AG04450 (cell line): Measurements from ENCODE around the gene KRTAP5-3. TPM values are rescaled to one million over a fixed set of nuclear protein-coding genes. Genes with fewer than 3 reads are reported as not detected.
A peak's percentile ranks its signal among the peaks of the same experiment; 100 is the strongest.

Experiments
- CTCF ChIA-PET: fragments of 300-600, 350-600 bp; formaldehyde crosslinking; extraction: SDS; loops from one replicate; lab custom pipeline; 2022; ENCODE audit warnings: antibody characterized with exemption, inconsistent platforms; lab: Charles Lee
- POLR2A ChIA-PET: fragments of 350-600 bp; formaldehyde crosslinking; extraction: SDS; loops from one replicate; lab custom pipeline; 2021; ENCODE audit warnings: antibody characterized with exemption, inconsistent platforms; lab: Yijun Ruan, JAX
- DNase-seq: peaks from one replicate; pipeline ENCODE4 v3.0.0-alpha.2; 2011; ENCODE audit warnings: low read depth, low spot score
- H3K27ac ChIP-seq: one replicate; pipeline ENCODE4 v1.5.1; 2012; ENCODE audit warnings: low read depth, low read length, control low read depth
- H3K27me3 ChIP-seq: one replicate; pipeline ENCODE4 v1.6.0; 2012; ENCODE audit warnings: low read length; ENCODE audit not compliant: control insufficient read depth, insufficient read depth
- H3K4me3 ChIP-seq: 2 replicates; pipeline ENCODE4 v1.5.1; 2011; ENCODE audit warnings: mild to moderate bottlenecking, low read depth, low read length, control low read depth
- H3K9me3 ChIP-seq: 2 replicates; pipeline ENCODE4 v1.5.1; 2012; ENCODE audit warnings: low read length; ENCODE audit not compliant: control insufficient read depth, insufficient read depth
- polyA plus RNA-seq: library from polyadenylated mRNA; depleted of rRNA; stranded (reverse); fragments of >200 nt; gene quantifications from 2 replicates; pipeline ENCODE4 v1.2.3, GENCODE V29; 2011
- TF ChIP-seq, protein P1 (sequence below): IDR thresholded peaks from 2 replicates; pipeline ENCODE4 v1.5.1; 2011; ENCODE audit warnings: low read depth, low read length, control low read depth, inconsistent platforms

KRTAP5-3 gene
- polyA plus RNA-seq, 1 experiment = not detected

DNA sequence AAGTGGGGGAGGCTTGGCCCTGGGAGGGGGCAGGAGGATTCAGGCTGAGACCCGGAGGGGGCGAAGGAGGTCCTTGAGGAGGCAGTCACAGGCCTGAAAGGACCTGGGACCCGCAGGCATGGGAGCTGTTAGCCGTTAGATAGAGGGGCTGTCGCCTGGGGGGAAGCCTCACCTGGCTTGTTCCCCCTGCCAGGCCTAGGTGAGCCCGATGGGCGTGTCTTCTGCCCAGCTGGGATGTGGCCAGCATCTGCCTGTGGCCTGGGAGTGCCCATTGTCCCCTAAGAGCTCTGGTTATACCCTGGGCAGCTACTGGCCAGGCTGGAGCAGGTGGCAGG is 34.4 kb downstream of the KRTAP5-3 start:
- ChIA-PET POLR2A (interaction anchor here (1.0 to 1.5 kb wide), 3 partner anchors 16 to 238 kb away, joined by 3 to 6 read pairs (median 3); no protein-coding TSS in a partner anchor), CTCF (interaction anchor here (0.8 to 3.5 kb wide), 7 partner anchors 9 to 311 kb away, joined by 3 to 87 read pairs (median 7); no protein-coding TSS in a partner anchor)
- TF ChIP-seq, protein P1, sequence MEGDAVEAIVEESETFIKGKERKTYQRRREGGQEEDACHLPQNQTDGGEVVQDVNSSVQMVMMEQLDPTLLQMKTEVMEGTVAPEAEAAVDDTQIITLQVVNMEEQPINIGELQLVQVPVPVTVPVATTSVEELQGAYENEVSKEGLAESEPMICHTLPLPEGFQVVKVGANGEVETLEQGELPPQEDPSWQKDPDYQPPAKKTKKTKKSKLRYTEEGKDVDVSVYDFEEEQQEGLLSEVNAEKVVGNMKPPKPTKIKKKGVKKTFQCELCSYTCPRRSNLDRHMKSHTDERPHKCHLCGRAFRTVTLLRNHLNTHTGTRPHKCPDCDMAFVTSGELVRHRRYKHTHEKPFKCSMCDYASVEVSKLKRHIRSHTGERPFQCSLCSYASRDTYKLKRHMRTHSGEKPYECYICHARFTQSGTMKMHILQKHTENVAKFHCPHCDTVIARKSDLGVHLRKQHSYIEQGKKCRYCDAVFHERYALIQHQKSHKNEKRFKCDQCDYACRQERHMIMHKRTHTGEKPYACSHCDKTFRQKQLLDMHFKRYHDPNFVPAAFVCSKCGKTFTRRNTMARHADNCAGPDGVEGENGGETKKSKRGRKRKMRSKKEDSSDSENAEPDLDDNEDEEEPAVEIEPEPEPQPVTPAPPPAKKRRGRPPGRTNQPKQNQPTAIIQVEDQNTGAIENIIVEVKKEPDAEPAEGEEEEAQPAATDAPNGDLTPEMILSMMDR = no peak
- H3K27ac ChIP-seq = no peak overlapping the region
- peaks cover 7% of the 10 kb centered on the region for H3K9me3 ChIP-seq
- H3K27me3 ChIP-seq = peaks cover 31% of the 10 kb centered on the region
- no peak for DNase-seq
- no peak overlapping the region for H3K4me3 ChIP-seq

DNA sequence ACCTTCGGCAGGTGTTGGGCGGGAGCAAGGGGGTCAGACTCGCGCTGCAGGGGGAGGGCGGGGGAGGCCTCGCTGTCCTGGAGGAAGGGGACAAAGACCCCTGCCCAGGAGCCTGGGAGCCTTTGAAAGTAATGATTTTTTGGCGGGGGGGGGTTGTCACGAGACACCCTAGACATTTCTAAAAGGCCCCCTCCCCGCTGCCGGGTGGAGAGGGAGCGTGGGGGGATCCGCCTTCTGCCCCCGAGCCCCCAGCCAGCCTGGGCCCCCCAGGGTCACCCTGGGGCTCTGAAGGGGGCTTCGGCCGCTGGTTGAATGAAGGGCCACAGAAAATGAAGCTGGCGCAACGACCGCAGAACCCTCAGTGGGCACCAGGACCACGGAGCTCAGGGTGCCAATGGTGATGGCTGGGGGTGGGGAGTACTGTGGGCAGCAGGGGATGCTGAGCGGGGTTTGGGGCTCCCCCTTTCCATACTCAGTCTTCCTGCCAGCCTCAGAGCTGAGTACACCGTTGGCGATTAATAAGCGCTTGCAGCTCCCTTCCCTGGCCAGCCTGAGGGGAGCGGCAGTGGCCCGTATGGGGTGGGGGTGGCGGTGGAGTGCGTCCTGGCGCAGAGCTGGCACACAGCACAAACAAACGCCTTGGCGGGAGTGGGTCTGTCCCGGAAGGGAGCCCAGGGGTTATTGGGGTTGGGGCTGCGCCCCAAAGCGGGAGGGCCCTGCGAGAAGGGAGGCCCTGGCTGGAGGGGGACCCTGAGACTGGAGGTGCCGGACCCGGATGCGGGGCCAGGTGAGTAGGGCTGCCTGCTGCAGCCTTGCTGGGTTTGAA is 35.0 kb downstream of the KRTAP5-3 start:
- ChIA-PET CTCF (interaction anchor here (0.8 to 3.5 kb wide), 6 partner anchors 15 to 310 kb away, joined by 3 to 87 read pairs (median 8); no protein-coding TSS in a partner anchor), POLR2A (interaction anchor here (1.0 to 1.5 kb wide), 2 partner anchors 15 to 26 kb away, joined by 3 to 6 read pairs; no protein-coding TSS in a partner anchor)
- TF ChIP-seq, protein P1 = no peak
- peaks cover 2% of the 10 kb centered on the region for H3K9me3 ChIP-seq
- H3K27me3 ChIP-seq = peaks cover 26% of the 10 kb centered on the region
- DNase-seq = no peak
- no peak overlapping the region for H3K27ac ChIP-seq
- no peak overlapping the region for H3K4me3 ChIP-seq

DNA sequence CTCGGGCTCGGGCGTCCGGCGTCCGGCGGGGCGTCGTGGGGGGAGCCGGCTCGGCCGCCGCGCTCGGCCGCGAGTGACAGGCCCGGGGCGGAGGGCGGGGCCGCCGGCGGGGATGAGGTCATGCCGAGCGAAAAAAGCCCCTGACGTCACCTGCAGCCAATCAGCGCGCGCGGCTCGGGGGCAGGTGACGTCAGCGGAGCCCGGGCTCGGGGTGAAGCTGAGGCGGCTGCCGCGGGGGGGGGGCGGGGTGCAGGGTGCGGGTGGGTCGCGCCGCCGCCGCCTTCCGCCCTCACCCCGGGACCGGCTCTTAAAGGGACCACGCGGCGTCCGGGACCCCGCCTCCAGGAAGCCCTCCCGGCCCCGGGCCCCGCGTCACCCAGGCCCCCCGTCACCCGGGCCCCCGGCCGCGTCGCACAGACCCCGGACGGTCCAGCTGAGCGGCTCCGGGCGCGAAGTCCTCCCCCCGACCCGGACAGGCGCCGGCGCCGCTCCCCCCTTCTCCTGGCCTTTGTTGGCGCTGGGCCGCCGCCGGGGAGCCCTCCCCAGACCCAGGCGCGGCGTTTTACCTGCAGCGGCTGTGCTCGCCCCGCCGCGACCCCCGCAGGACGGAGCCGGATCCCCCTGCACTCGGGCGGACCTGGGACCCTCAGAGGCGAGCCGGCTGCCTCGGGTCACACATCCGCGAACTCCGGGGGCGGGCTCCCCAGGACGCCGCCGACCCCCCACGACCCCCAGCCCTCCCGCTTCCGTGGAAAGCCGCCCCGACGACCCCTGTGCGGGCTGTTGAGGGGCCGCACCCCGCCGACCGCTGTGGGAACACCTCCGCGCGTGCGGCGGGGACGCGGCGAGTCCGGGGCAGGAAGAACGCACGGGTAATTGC is 35.8 kb downstream of the KRTAP5-3 start, which contains the start of gene DUSP8:
DUSP8 (minus strand) TSS at position 75 of the 880 bp plus-strand sequence. CDS start 6,445 bp downstream, outside the sequence.
- ChIA-PET CTCF (interaction anchor here (0.6 to 3.5 kb wide), 4 partner anchors 15 to 26 kb away, joined by 3 to 87 read pairs (median 6); no protein-coding TSS in a partner anchor), POLR2A (interaction anchor here (1.0 kb wide), 1 partner anchor 14 kb away, joined by 3 read pairs; no protein-coding TSS in a partner anchor)
- peak within 1 kb of the TSS; percentile 61 for H3K4me3 ChIP-seq

DNA sequence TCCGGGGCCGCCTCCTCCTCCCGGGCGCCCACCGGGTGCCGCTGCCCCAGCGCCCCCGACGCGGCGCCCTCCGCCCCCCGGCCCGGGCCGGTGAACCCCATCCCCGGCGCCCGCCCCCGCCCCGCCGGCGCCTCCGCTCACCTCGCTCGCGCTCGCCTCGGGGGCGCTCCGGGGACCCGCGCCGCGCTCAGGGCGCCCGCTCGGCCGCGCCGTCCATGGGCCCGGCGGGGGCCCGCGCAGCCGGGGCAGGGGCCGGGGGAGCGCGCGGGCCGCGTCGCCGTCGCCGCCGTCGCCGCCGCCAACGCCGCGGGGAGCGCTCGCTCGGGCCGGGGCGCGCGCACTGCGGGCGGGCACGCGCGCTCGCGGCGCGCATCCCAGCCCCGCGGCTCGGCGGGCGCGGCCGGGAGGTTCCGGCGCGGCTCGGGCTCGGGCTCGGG is 36.5 kb downstream of the KRTAP5-3 start:
- TF ChIP-seq, protein P1 = no peak
- Histone ChIP-seq H3K9me3 (no peaks in the 10 kb centered on the region; the same call in 1 of the 2 replicates), H3K27ac (no peak overlapping the region), H3K27me3 (peaks cover 25% of the 10 kb centered on the region), H3K4me3 (peak overlapping the region; percentile 61)
- no peak for DNase-seq
- CTCF ChIA-PET = interaction anchor here (0.6 to 1.4 kb wide), 2 partner anchors 21 to 25 kb away, joined by 3 to 8 read pairs; no protein-coding TSS in a partner anchor
- POLR2A ChIA-PET = no interaction called here

More for the DNA sequence above, 35.8 kb downstream of the KRTAP5-3 start, which contains the start of gene DUSP8:
- DNase-seq = peak; percentile 48
- Histone ChIP-seq H3K9me3 (no peaks in the 10 kb centered on the region; the same call in 1 of the 2 replicates), H3K27me3 (peaks cover 25% of the 10 kb centered on the region), H3K27ac (no peak within 1 kb of the TSS)
- TF ChIP-seq, protein P1 = no peak
